GM21447 (cell line): ENCODE data around the gene CD22.
"Not testable (repeated sequence)": the region's sequence is repeated elsewhere in the genome, so short reads cannot be mapped to it uniquely, and the experiment has no call there.

Experiments used
- ATAC-seq: cut with Tn5 transposase; IDR thresholded peaks from one replicate; pipeline ENCODE4 v1.9.1; 2021; ENCODE audit not compliant: unreplicated experiment

Gene CD22

GRCh38 chr19:35357867-35358573, 29.0 kb downstream of the CD22 start, which contains the start of gene FFAR3:
Gene FFAR3 (plus strand): TSS chr19:35358460. CDS start chr19:35358891, 431 bp downstream.
- no peak for ATAC-seq

- not testable (repeated sequence) for ATAC-seq
These were observed 29.8 kb downstream of the CD22 start for GRCh38 chr19:35358834-35359233.

- ATAC-seq = not testable (repeated sequence)
These were observed 30.4 kb downstream of the CD22 start for GRCh38 chr19:35359395-35359794.

GRCh38 chr19:35360081-35360480, 31.1 kb downstream of the CD22 start:
- not testable (repeated sequence) for ATAC-seq

GRCh38 chr19:35360880-35361420, 32.0 kb downstream of the CD22 start:
- no peak for ATAC-seq

- no peak for ATAC-seq
These were observed 33.4 kb downstream of the CD22 start for GRCh38 chr19:35362261-35363000.

- no peak for ATAC-seq
These were observed 34.1 kb downstream of the CD22 start for GRCh38 chr19:35363001-35363590.

GRCh38 chr19:35363711-35364425, 34.9 kb downstream of the CD22 start:
- ATAC-seq = no peak

- ATAC-seq = no peak
These were observed 36.3 kb downstream of the CD22 start for GRCh38 chr19:35365303-35365702.

GRCh38 chr19:35368378-35368777, 39.4 kb downstream of the CD22 start:
- ATAC-seq = no peak

GRCh38 chr19:35369522-35369921, 40.5 kb downstream of the CD22 start:
- no peak for ATAC-seq

GRCh38 chr19:35370722-35371121, 41.7 kb downstream of the CD22 start, which contains the start of gene GPR42:
Gene GPR42 (plus strand): TSS chr19:35371068. CDS start chr19:35371360, 292 bp downstream.
- no peak for ATAC-seq

- no peak for ATAC-seq
These were observed 44.5 kb downstream of the CD22 start for GRCh38 chr19:35373492-35373891.

- ATAC-seq = not testable (repeated sequence)
These were observed 45.0 kb downstream of the CD22 start for GRCh38 chr19:35374031-35374430.

- ATAC-seq = no peak
These were observed 46.7 kb downstream of the CD22 start for GRCh38 chr19:35375505-35376307.

- no peak for ATAC-seq
These were observed 48.7 kb downstream of the CD22 start for GRCh38 chr19:35377656-35378055.

- no peak for ATAC-seq
These were observed 49.4 kb downstream of the CD22 start for GRCh38 chr19:35378356-35378755.

- not testable (repeated sequence) for ATAC-seq
These were observed 50.6 kb downstream of the CD22 start for GRCh38 chr19:35379545-35379944.

GRCh38 chr19:35379992-35380391, 51.0 kb downstream of the CD22 start:
- ATAC-seq = no peak
